GM23338 (cell line): ENCODE measurements around the gene VNN1. TPM values are rescaled to one million over a fixed set of nuclear protein-coding genes. Genes with fewer than 3 reads are reported as not detected.

Source experiments
- ATAC-seq: fragments of 200-7000 bp; cut with Tn5 transposase; 3 replicates; pipeline ENCODE4 v1.9.1; 2020
- DNase-seq: peaks from one replicate; pipeline ENCODE4 v3.0.0-alpha.2; 2015; ENCODE audit warnings: low spot score
- H2AFZ ChIP-seq: fragments of 200-600 bp; sonication (generic); 2 replicates; pipeline ENCODE4 v1.8.0; 2016; ENCODE audit warnings: antibody characterized with exemption, mild to moderate bottlenecking, moderate library complexity
- H3F3A ChIP-seq: fragments of 200-600 bp; sonication (generic); replicated peaks from 2 replicates; pipeline ENCODE4 v1.8.0; 2017; ENCODE audit warnings: antibody characterized with exemption, mixed run types, low read depth
- H3K27ac ChIP-seq: fragments of 200-600 bp; sonication (generic); 2 replicates; pipeline ENCODE4 v1.6.1; 2016; ENCODE audit warnings: low read depth
- H3K27me3 ChIP-seq: fragments of 200-600 bp; sonication (generic); 2 replicates; pipeline ENCODE4 v1.8.0; 2016; ENCODE audit warnings: mild to moderate bottlenecking, mixed run types, moderate library complexity; ENCODE audit not compliant: insufficient read depth
- H3K36me3 ChIP-seq: fragments of 200-600 bp; sonication (generic); 2 replicates; pipeline ENCODE4 v1.8.0; 2016; ENCODE audit warnings: mild to moderate bottlenecking; ENCODE audit not compliant: insufficient read depth
- H3K4me1 ChIP-seq: fragments of 200-600 bp; sonication (generic); 2 replicates; pipeline ENCODE4 v1.8.0; 2016; ENCODE audit warnings: mild to moderate bottlenecking, moderate library complexity; ENCODE audit not compliant: insufficient read depth
- H3K4me2 ChIP-seq: fragments of 200-600 bp; sonication (generic); 2 replicates; pipeline ENCODE4 v1.7.1; 2017; ENCODE audit warnings: mixed run types
- H3K4me3 ChIP-seq: fragments of 200-600 bp; sonication (generic); 2 replicates; pipeline ENCODE4 v1.6.1; 2016; ENCODE audit warnings: mixed run types
- H3K79me2 ChIP-seq: fragments of 200-600 bp; sonication (generic); replicated peaks from 2 replicates; pipeline ENCODE4 v1.8.0; 2017; ENCODE audit warnings: mild to moderate bottlenecking; ENCODE audit not compliant: insufficient read depth
- H3K9me2 ChIP-seq: fragments of 200-600 bp; sonication (generic); 2 replicates; pipeline ENCODE4 v1.8.0; 2017; ENCODE audit not compliant: insufficient read depth
- H4K20me1 ChIP-seq: fragments of 200-600 bp; sonication (generic); replicated peaks from 2 replicates; pipeline ENCODE4 v1.8.0; 2017; ENCODE audit warnings: mild to moderate bottlenecking; ENCODE audit not compliant: insufficient read depth
- H3K27ac Mint-ChIP-seq: 2 replicates; pipeline ENCODE4 v1.8.0; 2020; ENCODE audit warnings: inconsistent platforms, mild to moderate bottlenecking, moderate library complexity, mixed read lengths
- H3K27me3 Mint-ChIP-seq: 3 replicates; pipeline ENCODE4 v1.8.0; 2022; ENCODE audit warnings: low read depth, mild to moderate bottlenecking, moderate library complexity, mixed read lengths, inconsistent platforms; ENCODE audit not compliant: insufficient read depth, poor library complexity
- H3K36me3 Mint-ChIP-seq: 3 replicates; pipeline ENCODE4 v1.8.0; 2021; ENCODE audit warnings: low read depth, mild to moderate bottlenecking, inconsistent platforms, moderate library complexity, mixed read lengths
- H3K4me1 Mint-ChIP-seq: 3 replicates; pipeline ENCODE4 v1.8.0; 2020; ENCODE audit warnings: mild to moderate bottlenecking, inconsistent platforms, mixed read lengths
- H3K4me3 Mint-ChIP-seq: 3 replicates; pipeline ENCODE4 v1.8.0; 2021; ENCODE audit warnings: moderate library complexity, mild to moderate bottlenecking, inconsistent platforms, mixed read lengths
- H3K9me3 Mint-ChIP-seq: 3 replicates; pipeline ENCODE4 v1.8.0; 2020; ENCODE audit warnings: moderate library complexity, mild to moderate bottlenecking, inconsistent platforms, mixed read lengths
- EZH2phosphoT487 ChIP-seq: fragments of 200-600 bp; sonication (generic); IDR thresholded peaks from one replicate; pipeline ENCODE4 v1.8.1; 2018; ENCODE audit warnings: antibody characterized with exemption; ENCODE audit not compliant: unreplicated experiment
- JUNB ChIP-seq: IDR thresholded peaks from one replicate; pipeline ENCODE4 v1.6.1; 2016; ENCODE audit warnings: antibody characterized with exemption; ENCODE audit not compliant: unreplicated experiment
- NANOG ChIP-seq: IDR thresholded peaks from 2 replicates; pipeline ENCODE4 v1.6.1; 2016; ENCODE audit warnings: antibody characterized with exemption, borderline replicate concordance
- POLR2AphosphoS5 ChIP-seq: IDR thresholded peaks from 2 replicates; pipeline ENCODE4 v1.6.1; 2016; ENCODE audit warnings: antibody characterized with exemption, low read depth
- STAT1 ChIP-seq: IDR thresholded peaks from one replicate; pipeline ENCODE4 v1.6.1; 2016; ENCODE audit warnings: antibody characterized with exemption; ENCODE audit not compliant: unreplicated experiment
- ZNF331 ChIP-seq: fragments of 250-450 bp; sonication (Bioruptor Pico); IDR thresholded peaks from 2 replicates; pipeline ENCODE4 v1.5.0; 2020; ENCODE audit warnings: low read depth, mild to moderate bottlenecking, moderate library complexity
- polyA plus RNA-seq: library from polyadenylated mRNA; unstranded; fragments of >200 nt; fragmentation: Nextera tagmentation; extraction: Ambion mirVana; gene quantifications from 2 replicates; pipeline ENCODE4 v1.2.1, GENCODE V29; 2016
- total RNA-seq: library from RNA; depleted of rRNA; stranded (reverse); fragments of >200 nt; shearing (Covaris generic); gene quantifications from 2 replicates; pipeline ENCODE4 v1.2.3, GENCODE V29; 2014
- TF ChIP-seq, protein P1 (sequence below): fragments of 250-450 bp; sonication (Bioruptor Pico); IDR thresholded peaks from 2 replicates; pipeline ENCODE4 v1.5.0; 2020; ENCODE audit warnings: mild to moderate bottlenecking, moderate library complexity
- TF ChIP-seq, protein P2 (sequence below): IDR thresholded peaks from 2 replicates; pipeline ENCODE4 v1.6.1; 2016; ENCODE audit warnings: antibody characterized with exemption

The VNN1 gene
- total and polyA plus RNA-seq, 2 experiments from 2014 or later: not detected

- TF ChIP-seq, protein P1, sequence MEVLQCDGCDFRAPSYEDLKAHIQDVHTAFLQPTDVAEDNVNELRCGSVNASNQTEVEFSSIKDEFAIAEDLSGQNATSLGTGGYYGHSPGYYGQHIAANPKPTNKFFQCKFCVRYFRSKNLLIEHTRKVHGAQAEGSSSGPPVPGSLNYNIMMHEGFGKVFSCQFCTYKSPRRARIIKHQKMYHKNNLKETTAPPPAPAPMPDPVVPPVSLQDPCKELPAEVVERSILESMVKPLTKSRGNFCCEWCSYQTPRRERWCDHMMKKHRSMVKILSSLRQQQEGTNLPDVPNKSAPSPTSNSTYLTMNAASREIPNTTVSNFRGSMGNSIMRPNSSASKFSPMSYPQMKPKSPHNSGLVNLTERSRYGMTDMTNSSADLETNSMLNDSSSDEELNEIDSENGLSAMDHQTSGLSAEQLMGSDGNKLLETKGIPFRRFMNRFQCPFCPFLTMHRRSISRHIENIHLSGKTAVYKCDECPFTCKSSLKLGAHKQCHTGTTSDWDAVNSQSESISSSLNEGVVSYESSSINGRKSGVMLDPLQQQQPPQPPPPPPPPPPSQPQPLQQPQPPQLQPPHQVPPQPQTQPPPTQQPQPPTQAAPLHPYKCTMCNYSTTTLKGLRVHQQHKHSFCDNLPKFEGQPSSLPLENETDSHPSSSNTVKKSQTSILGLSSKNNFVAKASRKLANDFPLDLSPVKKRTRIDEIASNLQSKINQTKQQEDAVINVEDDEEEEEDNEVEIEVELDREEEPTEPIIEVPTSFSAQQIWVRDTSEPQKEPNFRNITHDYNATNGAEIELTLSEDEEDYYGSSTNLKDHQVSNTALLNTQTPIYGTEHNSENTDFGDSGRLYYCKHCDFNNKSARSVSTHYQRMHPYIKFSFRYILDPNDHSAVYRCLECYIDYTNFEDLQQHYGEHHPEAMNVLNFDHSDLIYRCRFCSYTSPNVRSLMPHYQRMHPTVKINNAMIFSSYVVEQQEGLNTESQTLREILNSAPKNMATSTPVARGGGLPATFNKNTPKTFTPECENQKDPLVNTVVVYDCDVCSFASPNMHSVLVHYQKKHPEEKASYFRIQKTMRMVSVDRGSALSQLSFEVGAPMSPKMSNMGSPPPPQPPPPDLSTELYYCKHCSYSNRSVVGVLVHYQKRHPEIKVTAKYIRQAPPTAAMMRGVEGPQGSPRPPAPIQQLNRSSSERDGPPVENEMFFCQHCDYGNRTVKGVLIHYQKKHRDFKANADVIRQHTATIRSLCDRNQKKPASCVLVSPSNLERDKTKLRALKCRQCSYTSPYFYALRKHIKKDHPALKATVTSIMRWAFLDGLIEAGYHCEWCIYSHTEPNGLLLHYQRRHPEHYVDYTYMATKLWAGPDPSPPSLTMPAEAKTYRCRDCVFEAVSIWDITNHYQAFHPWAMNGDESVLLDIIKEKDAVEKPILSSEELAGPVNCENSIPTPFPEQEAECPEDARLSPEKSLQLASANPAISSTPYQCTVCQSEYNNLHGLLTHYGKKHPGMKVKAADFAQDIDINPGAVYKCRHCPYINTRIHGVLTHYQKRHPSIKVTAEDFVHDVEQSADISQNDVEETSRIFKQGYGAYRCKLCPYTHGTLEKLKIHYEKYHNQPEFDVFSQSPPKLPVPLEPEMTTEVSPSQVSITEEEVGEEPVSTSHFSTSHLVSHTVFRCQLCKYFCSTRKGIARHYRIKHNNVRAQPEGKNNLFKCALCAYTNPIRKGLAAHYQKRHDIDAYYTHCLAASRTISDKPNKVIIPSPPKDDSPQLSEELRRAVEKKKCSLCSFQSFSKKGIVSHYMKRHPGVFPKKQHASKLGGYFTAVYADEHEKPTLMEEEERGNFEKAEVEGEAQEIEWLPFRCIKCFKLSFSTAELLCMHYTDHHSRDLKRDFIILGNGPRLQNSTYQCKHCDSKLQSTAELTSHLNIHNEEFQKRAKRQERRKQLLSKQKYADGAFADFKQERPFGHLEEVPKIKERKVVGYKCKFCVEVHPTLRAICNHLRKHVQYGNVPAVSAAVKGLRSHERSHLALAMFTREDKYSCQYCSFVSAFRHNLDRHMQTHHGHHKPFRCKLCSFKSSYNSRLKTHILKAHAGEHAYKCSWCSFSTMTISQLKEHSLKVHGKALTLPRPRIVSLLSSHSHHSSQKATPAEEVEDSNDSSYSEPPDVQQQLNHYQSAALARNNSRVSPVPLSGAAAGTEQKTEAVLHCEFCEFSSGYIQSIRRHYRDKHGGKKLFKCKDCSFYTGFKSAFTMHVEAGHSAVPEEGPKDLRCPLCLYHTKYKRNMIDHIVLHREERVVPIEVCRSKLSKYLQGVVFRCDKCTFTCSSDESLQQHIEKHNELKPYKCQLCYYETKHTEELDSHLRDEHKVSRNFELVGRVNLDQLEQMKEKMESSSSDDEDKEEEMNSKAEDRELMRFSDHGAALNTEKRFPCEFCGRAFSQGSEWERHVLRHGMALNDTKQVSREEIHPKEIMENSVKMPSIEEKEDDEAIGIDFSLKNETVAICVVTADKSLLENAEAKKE: no peak
- TF ChIP-seq NANOG: no peak
- TF ChIP-seq, protein P2, sequence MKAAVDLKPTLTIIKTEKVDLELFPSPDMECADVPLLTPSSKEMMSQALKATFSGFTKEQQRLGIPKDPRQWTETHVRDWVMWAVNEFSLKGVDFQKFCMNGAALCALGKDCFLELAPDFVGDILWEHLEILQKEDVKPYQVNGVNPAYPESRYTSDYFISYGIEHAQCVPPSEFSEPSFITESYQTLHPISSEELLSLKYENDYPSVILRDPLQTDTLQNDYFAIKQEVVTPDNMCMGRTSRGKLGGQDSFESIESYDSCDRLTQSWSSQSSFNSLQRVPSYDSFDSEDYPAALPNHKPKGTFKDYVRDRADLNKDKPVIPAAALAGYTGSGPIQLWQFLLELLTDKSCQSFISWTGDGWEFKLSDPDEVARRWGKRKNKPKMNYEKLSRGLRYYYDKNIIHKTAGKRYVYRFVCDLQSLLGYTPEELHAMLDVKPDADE: no peak
- no peak for TF ChIP-seq EZH2phosphoT487
Measured at GRCh38 chr6:132746048-132746447, 32.2 kb upstream of the VNN1 start (continued).

- Histone ChIP-seq H3K79me2 (no peaks in the 10 kb centered on the region), H2AFZ (no peak overlapping the region), H3K4me2 (no peak overlapping the region), H3K9me2 (no peaks in the 10 kb centered on the region; the same call in 1 of the 2 replicates), H3F3A (no peaks in the 10 kb centered on the region), H3K4me3 (no peak overlapping the region), H3K27ac (no peak overlapping the region), H3K36me3 (no peaks in the 10 kb centered on the region), H3K4me1 (no peaks in the 10 kb centered on the region), H4K20me1 (no peaks in the 10 kb centered on the region), H3K27me3 (no peaks in the 10 kb centered on the region)
- Mint-ChIP-seq H3K36me3 (no peaks in the 10 kb centered on the region), H3K9me3 (no peaks in the 10 kb centered on the region), H3K27ac (no peak overlapping the region), H3K4me1 (no peaks in the 10 kb centered on the region), H3K27me3 (peaks cover 3% of the 10 kb centered on the region), H3K4me3 (no peak overlapping the region)
- no peak for ATAC-seq
- DNase-seq: no peak
- TF ChIP-seq JUNB (no peak), POLR2AphosphoS5 (no peak), ZNF331 (CRISPR knock-in tag) (no peak), STAT1 (no peak)
- TF ChIP-seq, protein P2: no peak
- TF ChIP-seq, protein P1: no peak
Measured at GRCh38 chr6:132742495-132742894, 28.6 kb upstream of the VNN1 start.
